ENCODE measurements around the gene APOL5.

APOL5 gene

GRCh38 chr22:35683560-35683959 is 34.1 kb upstream of the APOL5 start:
- TF ChIP-seq CTCF (IDR thresholded peaks at IDR 0.05; ENCODE audit: unreplicated experiment in 3 of 3), result no peak
- Mint-ChIP-seq H3K36me3 (ENCODE audit: low read depth) (no peaks in the 10 kb centered on the region), H3K27ac (no peak overlapping the region), H3K27me3 (ENCODE audit: low read depth) (peaks cover 7% of the 10 kb centered on the region), H3K4me3 (no peak overlapping the region), H3K4me1 (no peaks in the 10 kb centered on the region), H3K9me3 (peaks cover 3% of the 10 kb centered on the region)

DNA sequence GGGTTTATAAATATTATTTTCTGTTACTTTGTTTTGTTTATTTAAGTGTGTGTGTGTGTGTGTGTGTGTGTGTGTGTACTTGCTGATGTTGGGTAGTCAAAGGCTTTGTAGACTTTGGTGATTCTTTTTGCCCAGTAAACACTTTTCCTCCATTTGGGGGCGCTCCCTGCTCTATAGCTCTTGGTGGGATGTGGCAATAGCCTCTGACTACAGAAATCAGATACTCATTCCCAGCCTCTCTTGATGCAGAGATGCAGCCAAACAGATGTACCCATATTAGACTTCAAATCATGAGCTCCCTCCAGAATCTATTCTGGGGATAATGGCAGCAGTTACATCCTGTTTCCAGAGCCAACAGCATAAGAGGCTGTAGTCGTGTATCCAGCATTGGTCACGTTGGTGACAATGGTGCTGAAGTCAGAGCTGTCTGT is 33.4 kb upstream of the APOL5 start:
- Mint-ChIP-seq H3K27ac (no peak overlapping the region), H3K9me3 (peaks cover 3% of the 10 kb centered on the region), H3K27me3 (ENCODE audit: low read depth) (peaks cover 7% of the 10 kb centered on the region), H3K4me1 (no peaks in the 10 kb centered on the region), H3K4me3 (no peak overlapping the region), H3K36me3 (ENCODE audit: low read depth) (no peaks in the 10 kb centered on the region)
- TF ChIP-seq CTCF (IDR thresholded peaks at IDR 0.05; ENCODE audit: unreplicated experiment in 3 of 3), result no peak

GRCh38 chr22:35684732-35685131 is 32.9 kb upstream of the APOL5 start:
- no peak overlapping the region for H3K4me3 Mint-ChIP-seq
- H3K4me1 Mint-ChIP-seq, result no peaks in the 10 kb centered on the region
- no peaks in the 10 kb centered on the region for H3K36me3 Mint-ChIP-seq (ENCODE audit: low read depth)
- peaks cover 3% of the 10 kb centered on the region for H3K9me3 Mint-ChIP-seq
- H3K27me3 Mint-ChIP-seq (ENCODE audit: low read depth), result peaks cover 7% of the 10 kb centered on the region
- no peak for TF ChIP-seq CTCF (IDR thresholded peaks at IDR 0.05; ENCODE audit: unreplicated experiment in 3 of 3)
- no peak overlapping the region for H3K27ac Mint-ChIP-seq

DNA sequence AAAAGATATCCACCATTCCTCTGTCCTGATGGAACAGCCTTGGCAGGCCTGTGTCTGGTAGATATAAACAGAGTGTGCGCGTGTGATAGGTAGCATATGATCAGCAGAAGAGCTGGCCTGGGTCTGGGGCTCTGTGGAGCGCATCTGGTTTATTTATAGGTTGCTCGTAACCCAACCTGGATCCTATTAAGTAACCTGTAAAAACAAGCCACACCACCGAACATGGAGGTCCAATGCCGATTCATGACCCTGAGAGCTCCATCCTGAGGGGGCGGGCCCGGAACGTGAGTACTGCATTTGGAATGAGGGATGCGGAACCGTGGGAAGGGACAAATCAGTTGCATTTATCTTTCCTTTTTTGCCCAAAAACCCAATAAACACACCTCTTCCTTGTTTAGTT is 31.9 kb upstream of the APOL5 start:
- Mint-ChIP-seq H3K36me3 (ENCODE audit: low read depth) (no peaks in the 10 kb centered on the region), H3K27me3 (ENCODE audit: low read depth) (peaks cover 8% of the 10 kb centered on the region), H3K9me3 (peaks cover 3% of the 10 kb centered on the region), H3K4me1 (no peaks in the 10 kb centered on the region), H3K27ac (no peak overlapping the region), H3K4me3 (no peak overlapping the region)
- no peak for TF ChIP-seq CTCF (IDR thresholded peaks at IDR 0.05; ENCODE audit: unreplicated experiment in 3 of 3)

- Mint-ChIP-seq H3K36me3 (ENCODE audit: low read depth) (no peaks in the 10 kb centered on the region), H3K4me3 (no peak overlapping the region), H3K9me3 (peaks cover 3% of the 10 kb centered on the region), H3K27me3 (ENCODE audit: low read depth) (peaks cover 11% of the 10 kb centered on the region), H3K4me1 (no peaks in the 10 kb centered on the region), H3K27ac (no peak overlapping the region)
- no peak for TF ChIP-seq CTCF (IDR thresholded peaks at IDR 0.05; ENCODE audit: unreplicated experiment in 3 of 3)
Measured at GRCh38 chr22:35686298-35686697, 31.4 kb upstream of the APOL5 start.

GRCh38 chr22:35687461-35687860 is 30.2 kb upstream of the APOL5 start:
- Mint-ChIP-seq H3K9me3 (peaks cover 3% of the 10 kb centered on the region), H3K36me3 (ENCODE audit: low read depth) (no peaks in the 10 kb centered on the region), H3K27ac (no peak overlapping the region), H3K4me1 (no peaks in the 10 kb centered on the region), H3K4me3 (no peak overlapping the region), H3K27me3 (ENCODE audit: low read depth) (peaks cover 15% of the 10 kb centered on the region)
- no peak for TF ChIP-seq CTCF (IDR thresholded peaks at IDR 0.05; ENCODE audit: unreplicated experiment in 3 of 3)
